Thymus (tissue), 11 donors: Measurements from ENCODE around the gene GFRA1. TPM values are rescaled to one million over a fixed set of nuclear protein-coding genes. Genes with fewer than 3 reads are reported as not detected.
A peak's percentile ranks its signal among the peaks of the same experiment; 100 is the strongest.
"Not testable (repeated sequence)": the region's sequence is repeated elsewhere in the genome, so short reads cannot be mapped to it uniquely, and the experiment has no call there.

Source experiments
- DNase-seq, 9 donors: peaks; one replicate each; pipeline ENCODE4 v3.0.0-alpha.2; 2013; ENCODE audit warnings: low spot score in 9 of 9, low read depth in 6 of 9, missing footprints in 1 of 9
- H3K27ac ChIP-seq, 2 donors: one replicate each; pipeline ENCODE4 v1.5.1; 2013; ENCODE audit warnings: control low read depth in 1 of 2, low read depth in 1 of 2, low read length in 1 of 2, mild to moderate bottlenecking in 1 of 2, moderate library complexity in 1 of 2
- H3K27me3 ChIP-seq, 2 donors: one replicate each; pipeline ENCODE4 v1.5.1; 2013; ENCODE audit warnings: low read length in 1 of 2; ENCODE audit not compliant: control insufficient read depth in 2 of 2, insufficient read depth in 1 of 2
- H3K36me3 ChIP-seq, 2 donors: one replicate each; pipeline ENCODE4 v1.5.1; 2013; ENCODE audit warnings: low read length in 1 of 2, mild to moderate bottlenecking in 1 of 2, moderate library complexity in 1 of 2; ENCODE audit not compliant: control insufficient read depth in 2 of 2, insufficient read depth in 2 of 2
- H3K4me1 ChIP-seq, 2 donors: one replicate each; pipeline ENCODE4 v1.5.1; 2013; ENCODE audit warnings: low read length in 2 of 2; ENCODE audit not compliant: control insufficient read depth in 2 of 2, insufficient read depth in 2 of 2
- H3K4me3 ChIP-seq, 2 donors: one replicate each; pipeline ENCODE4 v1.5.1; 2013; ENCODE audit warnings: low read length in 2 of 2, control low read depth in 1 of 2, mild to moderate bottlenecking in 1 of 2
- H3K9me3 ChIP-seq, 2 donors: one replicate each; pipeline ENCODE4 v1.5.1; 2013; ENCODE audit warnings: low read length in 1 of 2, mild to moderate bottlenecking in 1 of 2; ENCODE audit not compliant: control insufficient read depth in 2 of 2, insufficient read depth in 1 of 2
- WGBS: extraction: QIAGEN DNeasy Blood & Tissue Kit; methylation state at CpG from one replicate; pipeline ENCODE4 v1.1.7; 2013; 5-methylcytosine and 5-hydroxymethylcytosine counted together
- polyA plus RNA-seq: library from polyadenylated mRNA; stranded (reverse); fragments of 200-250 nt; gene quantifications from one replicate; pipeline ENCODE4 v1.2.3, GENCODE V29; 2013
- total RNA-seq: library from RNA; stranded (reverse); fragments of 120-200 nt; gene quantifications from one replicate; pipeline ENCODE4 v1.2.4, GENCODE V29; 2013
- donor health status: healthy.

The GFRA1 gene
- total and polyA plus RNA-seq, 2 donors = 1.6 to 5.0 TPM

- Histone ChIP-seq H3K4me1 (peaks cover 0 to 2% of the 10 kb centered on the region in 2 donors), H3K36me3 (no peaks in the 10 kb centered on the region), H3K27ac (peak overlapping the region in 1 of 2 donors; percentile 32), H3K4me3 (no peak overlapping the region), H3K9me3 (no peaks in the 10 kb centered on the region), H3K27me3 (no peaks in the 10 kb centered on the region)
- DNase-seq = no peak
- WGBS = 87% methylated on average over 3 of the region's 3 CpGs
Observed at GRCh38 chr10:116055917-116056252, 217.1 kb downstream of the GFRA1 start.

DNA sequence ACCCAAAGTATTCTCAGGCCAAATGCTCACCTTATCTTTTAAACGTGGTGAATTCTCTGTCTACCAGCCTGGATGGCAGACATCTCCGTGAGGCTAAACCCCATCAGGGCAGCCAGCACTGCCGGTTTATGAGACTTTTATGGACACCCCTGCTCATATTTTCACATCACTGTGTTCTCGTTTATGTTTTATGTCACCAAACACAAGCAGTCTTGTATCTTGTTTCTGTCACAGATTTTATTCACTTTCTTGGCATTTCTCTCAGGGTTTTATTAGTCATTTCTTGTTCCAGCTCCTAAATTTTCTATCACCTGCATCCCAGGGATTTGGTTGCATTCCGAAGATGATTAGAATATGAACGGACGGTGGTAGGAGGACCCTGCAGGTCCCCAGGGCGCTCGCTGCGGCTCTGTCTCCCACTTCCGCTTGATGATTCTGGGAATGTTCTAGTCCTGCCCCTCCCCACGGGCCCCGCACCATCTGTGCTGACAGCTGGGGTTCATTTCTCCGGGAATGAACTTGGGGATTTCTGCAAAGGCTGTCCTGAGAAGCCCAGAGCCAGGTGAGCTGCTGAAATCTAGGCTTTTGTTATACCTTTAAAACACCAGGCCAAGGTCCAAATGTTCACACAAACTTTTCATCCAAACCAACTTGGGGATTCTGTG is 217.6 kb downstream of the GFRA1 start:
- H3K36me3 ChIP-seq = no peaks in the 10 kb centered on the region
- WGBS = 81% methylated on average over 14 of the region's 14 CpGs
- H3K4me1 ChIP-seq = peaks cover 0 to 2% of the 10 kb centered on the region in 2 donors
- no peak overlapping the region for H3K4me3 ChIP-seq
- no peak overlapping the region for H3K27ac ChIP-seq
- no peaks in the 10 kb centered on the region for H3K27me3 ChIP-seq
- H3K9me3 ChIP-seq = no peaks in the 10 kb centered on the region
- DNase-seq = no peak

DNA sequence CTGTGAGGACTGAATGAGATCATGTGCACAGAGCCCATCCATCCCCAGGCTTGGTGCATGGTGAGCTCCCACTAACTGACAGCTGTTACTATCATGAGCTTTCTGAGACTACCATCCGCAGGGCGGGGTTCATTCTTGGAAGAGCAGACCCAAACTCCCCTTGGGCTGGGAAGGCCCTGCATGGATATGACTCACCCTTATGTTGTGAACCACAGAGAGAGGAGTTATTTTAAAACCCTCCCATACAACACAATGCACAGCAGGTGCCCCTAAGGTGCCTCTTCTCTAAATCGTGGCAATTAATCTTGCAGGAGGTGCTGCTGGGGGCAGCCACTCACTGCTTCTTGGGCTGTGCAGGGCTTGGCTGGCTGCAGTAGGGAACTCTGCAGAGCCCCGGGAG is 219.1 kb downstream of the GFRA1 start:
- DNase-seq = no peak
- H3K36me3 ChIP-seq = no peaks in the 10 kb centered on the region
- H3K4me1 ChIP-seq = peaks cover 0 to 2% of the 10 kb centered on the region in 2 donors
- 83% methylated on average over 4 of the region's 4 CpGs for WGBS
- no peaks in the 10 kb centered on the region for H3K27me3 ChIP-seq
- no peak overlapping the region for H3K27ac ChIP-seq
- no peaks in the 10 kb centered on the region for H3K9me3 ChIP-seq
- no peak overlapping the region for H3K4me3 ChIP-seq

- not testable (repeated sequence) for H3K27ac ChIP-seq, DNase-seq, H3K36me3 ChIP-seq, H3K27me3 ChIP-seq, H3K4me1 ChIP-seq, H3K9me3 ChIP-seq, H3K4me3 ChIP-seq
- WGBS = 82% methylated on average over 3 of the region's 3 CpGs
Observed at GRCh38 chr10:116053009-116053730, 219.8 kb downstream of the GFRA1 start.

GRCh38 chr10:116052522-116052921 is 220.5 kb downstream of the GFRA1 start:
- not testable (repeated sequence) for DNase-seq, H3K9me3 ChIP-seq, H3K27ac ChIP-seq, H3K36me3 ChIP-seq, H3K4me3 ChIP-seq, H3K4me1 ChIP-seq, H3K27me3 ChIP-seq
- 89% methylated on average over 1 of the region's 3 CpGs for WGBS

DNA sequence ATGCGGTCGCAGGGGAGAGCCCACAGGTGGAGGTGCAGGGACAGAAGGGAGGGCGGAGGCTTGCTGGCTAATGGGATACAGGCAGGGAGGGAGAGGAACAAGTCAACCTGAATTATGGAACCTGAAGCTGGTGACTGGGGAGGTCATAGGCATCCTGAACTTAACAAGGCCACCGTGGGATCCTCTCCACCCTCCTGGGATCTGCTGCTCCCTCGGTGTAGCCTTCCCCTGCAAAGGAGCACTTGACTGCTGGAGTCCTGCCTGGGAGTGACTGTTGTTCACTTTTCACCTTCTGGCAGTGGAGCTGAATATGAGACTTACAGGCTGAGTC is 223.1 kb downstream of the GFRA1 start:
- H3K4me3 ChIP-seq = no peak overlapping the region
- H3K27me3 ChIP-seq = no peaks in the 10 kb centered on the region
- H3K27ac ChIP-seq = no peak overlapping the region
- H3K36me3 ChIP-seq = no peaks in the 10 kb centered on the region
- DNase-seq = no peak
- H3K9me3 ChIP-seq = no peaks in the 10 kb centered on the region
- H3K4me1 ChIP-seq = no peaks in the 10 kb centered on the region
- WGBS = 86% methylated on average over 5 of the region's 5 CpGs

GRCh38 chr10:116049158-116049973 is 223.6 kb downstream of the GFRA1 start:
- 81% methylated on average over 10 of the region's 10 CpGs for WGBS
- DNase-seq = no peak

DNA sequence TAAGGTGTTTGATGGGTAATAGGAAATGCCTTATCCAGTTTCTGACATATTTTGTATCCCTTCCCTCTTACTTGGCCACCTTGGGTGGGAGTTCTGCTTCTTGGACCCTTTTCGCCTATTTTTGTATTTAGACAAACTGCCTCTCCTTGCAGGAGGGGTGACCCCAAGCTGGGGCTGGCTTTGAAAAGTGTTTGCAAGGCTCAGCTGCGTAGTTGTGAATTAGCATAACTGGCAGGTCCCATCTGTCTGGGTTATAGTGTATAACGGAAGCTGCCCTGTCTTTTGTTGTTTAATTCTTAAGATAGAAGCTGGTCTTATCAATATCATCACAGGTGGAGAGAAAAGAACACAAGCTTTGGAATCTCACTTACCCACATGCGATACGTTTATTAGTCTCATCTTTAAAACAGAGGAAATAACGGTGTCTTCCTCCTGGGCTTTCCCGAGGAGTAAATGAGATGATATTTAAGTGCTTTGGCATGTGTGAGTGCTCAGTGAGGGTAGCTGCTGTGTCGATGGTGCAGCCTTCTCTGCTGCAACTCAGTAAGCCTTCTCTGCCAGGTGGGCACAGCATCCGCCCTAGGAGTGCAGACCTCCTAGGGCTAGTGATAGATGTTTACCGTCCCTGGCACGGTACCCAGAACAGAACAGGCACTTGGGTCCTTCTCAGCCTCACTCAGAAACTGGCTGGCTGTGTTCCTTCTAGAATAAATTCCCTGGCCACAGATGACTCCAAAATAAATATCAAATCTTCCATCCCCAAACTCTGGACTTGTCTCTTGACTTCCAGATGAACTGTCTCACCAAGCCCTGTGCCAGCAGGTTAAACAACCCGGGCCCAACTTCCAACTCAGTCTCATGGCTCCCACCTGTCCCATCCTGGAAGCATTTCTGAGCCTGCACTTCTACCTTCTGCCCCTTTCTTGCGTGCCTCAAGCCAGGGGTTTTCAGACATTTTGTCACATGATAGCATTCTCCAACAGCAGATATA is 227.3 kb downstream of the GFRA1 start:
- H3K4me3 ChIP-seq = no peak overlapping the region
- no peaks in the 10 kb centered on the region for H3K27me3 ChIP-seq
- no peaks in the 10 kb centered on the region for H3K9me3 ChIP-seq
- H3K27ac ChIP-seq = no peak overlapping the region
- DNase-seq = no peak
- no peaks in the 10 kb centered on the region for H3K4me1 ChIP-seq
- 91% methylated on average over 13 of the region's 13 CpGs for WGBS
- no peaks in the 10 kb centered on the region for H3K36me3 ChIP-seq

More at GRCh38 chr10:116049158-116049973, 223.6 kb downstream of the GFRA1 start:
- Histone ChIP-seq H3K4me1 (no peaks in the 10 kb centered on the region), H3K36me3 (no peaks in the 10 kb centered on the region), H3K4me3 (no peak overlapping the region), H3K27ac (no peak overlapping the region), H3K27me3 (no peaks in the 10 kb centered on the region), H3K9me3 (no peaks in the 10 kb centered on the region)
